ENCODE results near the gene HIF3A.

Gene HIF3A

GRCh38 chr19:46350029-46350757 lies 53.4 kb downstream of the HIF3A start:
- TF ChIP-seq CTCF (conservative IDR thresholded peaks at IDR 0.05; ENCODE audit: low read length) = no peak
- no peak for TF ChIP-seq EZH2phosphoT487 (IDR thresholded peaks at IDR 0.05; ENCODE audit: borderline replicate concordance)
- Histone ChIP-seq H3K9ac (ENCODE audit: low read depth, low read length, poor library complexity, severe bottlenecking) (peak overlapping the region; percentile 45), H3K27me3 (ENCODE audit: insufficient read depth, low read length, poor library complexity, severe bottlenecking) (no peaks in the 10 kb centered on the region), H3K36me3 (ENCODE audit: insufficient read depth, low read length) (peaks cover 20% of the 10 kb centered on the region), H3K9me2 (replicated peaks; ENCODE audit: low read depth, low read length) (no peaks in the 10 kb centered on the region), H4K20me1 (ENCODE audit: insufficient read depth, low read length, poor library complexity, severe bottlenecking) (peaks cover 39% of the 10 kb centered on the region), H3K9me3 (ENCODE audit: insufficient read depth, low read depth, low read length) (no peaks in the 10 kb centered on the region), H3K79me2 (ENCODE audit: insufficient read depth, low read length) (peaks cover 68% of the 10 kb centered on the region), H3K4me2 (ENCODE audit: low read depth, low read length, poor library complexity, severe bottlenecking) (peak overlapping the region; percentile 98), H3K4me1 (ENCODE audit: insufficient read depth, low read length, poor library complexity, severe bottlenecking) (peaks cover 51% of the 10 kb centered on the region), H3K4me3 (ENCODE audit: low read length, poor library complexity, severe bottlenecking) (peak overlapping the region; percentile 100), H2AFZ (ENCODE audit: low read length) (no peak overlapping the region), H3F3A (ENCODE audit: low read depth) (no peaks in the 10 kb centered on the region)

- Histone ChIP-seq H2AFZ (ENCODE audit: low read length) (no peak overlapping the region), H3K9me2 (replicated peaks; ENCODE audit: low read depth, low read length) (no peaks in the 10 kb centered on the region), H3K4me2 (ENCODE audit: low read depth, low read length, poor library complexity, severe bottlenecking) (peak overlapping the region; percentile 98), H3K79me2 (ENCODE audit: insufficient read depth, low read length) (peaks cover 68% of the 10 kb centered on the region), H4K20me1 (ENCODE audit: insufficient read depth, low read length, poor library complexity, severe bottlenecking) (peaks cover 39% of the 10 kb centered on the region), H3K9ac (ENCODE audit: low read depth, low read length, poor library complexity, severe bottlenecking) (peak overlapping the region; percentile 45), H3K9me3 (ENCODE audit: insufficient read depth, low read depth, low read length) (no peaks in the 10 kb centered on the region), H3K4me1 (ENCODE audit: insufficient read depth, low read length, poor library complexity, severe bottlenecking) (peaks cover 51% of the 10 kb centered on the region), H3K4me3 (ENCODE audit: low read length, poor library complexity, severe bottlenecking) (peak overlapping the region; percentile 100), H3K27me3 (ENCODE audit: insufficient read depth, low read length, poor library complexity, severe bottlenecking) (no peaks in the 10 kb centered on the region), H3F3A (ENCODE audit: low read depth) (no peaks in the 10 kb centered on the region), H3K36me3 (ENCODE audit: insufficient read depth, low read length) (peaks cover 26% of the 10 kb centered on the region)
- TF ChIP-seq EZH2phosphoT487 (IDR thresholded peaks at IDR 0.05; ENCODE audit: borderline replicate concordance) (no peak), CTCF (conservative IDR thresholded peaks at IDR 0.05; ENCODE audit: low read length) (no peak)
These were observed 53.9 kb downstream of the HIF3A start for GRCh38 chr19:46350758-46351159.

- Histone ChIP-seq H3K9me2 (replicated peaks; ENCODE audit: low read depth, low read length) (no peaks in the 10 kb centered on the region), H3F3A (ENCODE audit: low read depth) (no peaks in the 10 kb centered on the region), H3K4me1 (ENCODE audit: insufficient read depth, low read length, poor library complexity, severe bottlenecking) (peaks cover 48% of the 10 kb centered on the region), H2AFZ (ENCODE audit: low read length) (no peak overlapping the region), H3K79me2 (ENCODE audit: insufficient read depth, low read length) (peaks cover 68% of the 10 kb centered on the region), H3K9me3 (ENCODE audit: insufficient read depth, low read depth, low read length) (no peaks in the 10 kb centered on the region), H4K20me1 (ENCODE audit: insufficient read depth, low read length, poor library complexity, severe bottlenecking) (peaks cover 39% of the 10 kb centered on the region), H3K9ac (ENCODE audit: low read depth, low read length, poor library complexity, severe bottlenecking) (peak overlapping the region; percentile 45), H3K4me2 (ENCODE audit: low read depth, low read length, poor library complexity, severe bottlenecking) (peak overlapping the region; percentile 98), H3K36me3 (ENCODE audit: insufficient read depth, low read length) (peaks cover 31% of the 10 kb centered on the region), H3K4me3 (ENCODE audit: low read length, poor library complexity, severe bottlenecking) (peak overlapping the region; percentile 100), H3K27me3 (ENCODE audit: insufficient read depth, low read length, poor library complexity, severe bottlenecking) (no peaks in the 10 kb centered on the region)
- TF ChIP-seq CTCF (conservative IDR thresholded peaks at IDR 0.05; ENCODE audit: low read length) = no peak
- no peak for TF ChIP-seq EZH2phosphoT487 (IDR thresholded peaks at IDR 0.05; ENCODE audit: borderline replicate concordance)
These were observed 54.6 kb downstream of the HIF3A start for GRCh38 chr19:46351241-46352041.
